ENCODE measurements around the gene YLPM1.
A peak's percentile ranks its signal among the peaks of the same experiment; 100 is the strongest.

The YLPM1 gene

DNA sequence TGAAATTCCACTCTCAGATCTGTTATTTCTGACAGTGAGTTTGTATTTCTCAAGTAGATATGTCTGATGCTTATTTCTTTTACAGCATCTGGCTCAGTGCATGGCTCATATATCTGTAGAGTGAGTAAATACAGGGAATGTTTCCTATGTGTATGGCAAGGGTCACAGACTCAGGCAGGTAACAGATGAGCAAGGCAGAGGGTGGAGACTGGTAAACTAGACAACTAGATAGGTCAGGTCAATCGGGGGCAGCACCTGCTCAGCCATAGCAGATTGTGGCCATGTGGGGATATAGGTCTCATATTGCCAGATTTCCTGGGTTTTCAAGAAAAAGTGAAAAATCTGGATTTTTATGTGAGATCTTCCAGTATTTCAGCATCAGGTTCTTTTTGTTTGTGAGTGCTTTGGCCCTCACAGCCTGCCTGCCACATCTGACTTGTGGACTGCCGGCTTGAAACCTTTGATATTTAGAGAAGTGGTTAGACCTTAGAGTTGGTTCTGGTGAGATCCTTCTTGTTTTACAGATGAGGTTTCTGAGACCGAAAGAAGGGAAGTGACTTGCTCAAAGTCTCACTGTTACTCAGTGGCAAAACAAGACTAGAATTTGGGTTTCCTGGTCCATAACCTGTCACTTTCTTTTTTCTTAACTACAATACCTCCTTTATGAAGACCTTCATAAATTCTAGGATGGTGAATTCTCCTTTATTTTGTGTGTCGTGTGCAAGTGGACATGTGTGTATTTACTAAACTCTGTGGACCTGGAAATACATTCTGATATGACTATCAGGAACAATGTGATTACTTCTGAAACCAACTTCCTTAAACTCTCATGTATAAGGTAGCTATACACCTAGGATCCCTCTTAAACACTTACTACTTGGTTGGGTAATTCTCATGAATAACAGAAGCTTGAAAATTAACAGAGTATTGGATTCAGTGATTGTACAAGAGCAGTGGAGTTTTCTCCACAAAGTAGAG, 78.4 kb downstream of the YLPM1 start:
- DNase-seq, result peak; percentile 14 to 53

DNA sequence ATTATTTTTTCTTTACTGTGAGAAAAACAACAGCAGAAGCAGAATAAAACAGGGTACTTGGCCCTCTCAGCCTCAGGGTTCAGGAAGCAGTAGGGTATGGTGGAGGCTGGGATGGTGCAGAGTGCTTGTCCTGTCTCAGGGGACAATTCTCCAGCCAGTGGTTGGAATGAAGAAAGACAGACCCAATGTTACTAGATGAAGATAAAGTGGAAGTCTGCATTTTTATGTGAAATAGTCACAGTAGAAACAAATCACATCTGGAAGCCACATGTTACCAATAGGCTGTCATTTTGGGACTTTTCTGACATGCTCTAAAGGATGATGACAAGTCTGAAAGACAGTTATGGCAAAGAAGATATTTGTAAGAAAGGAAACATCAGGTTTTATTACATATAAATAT, 80.5 kb downstream of the YLPM1 start:
- DNase-seq, result no peak

DNA sequence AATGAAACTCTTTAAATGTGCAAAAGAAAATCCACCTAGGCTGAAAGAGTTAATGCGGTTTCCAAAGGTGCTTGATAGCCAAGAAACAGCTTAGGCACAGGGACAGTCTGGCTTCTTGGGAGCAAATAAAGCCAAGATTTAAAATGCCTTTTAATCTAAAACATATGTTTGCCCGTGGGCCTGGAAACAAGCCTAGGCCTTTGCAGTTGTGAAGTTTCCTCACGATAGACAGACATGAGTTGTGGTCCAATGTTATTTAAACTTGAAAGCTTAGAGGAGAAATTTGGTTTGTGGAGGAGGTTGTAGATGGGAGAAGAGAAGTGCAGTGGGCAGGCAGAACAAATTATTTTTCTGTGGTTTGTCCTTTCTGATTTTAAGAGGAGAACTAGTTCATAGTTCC, 83.1 kb downstream of the YLPM1 start:
- DNase-seq, result no peak

DNA sequence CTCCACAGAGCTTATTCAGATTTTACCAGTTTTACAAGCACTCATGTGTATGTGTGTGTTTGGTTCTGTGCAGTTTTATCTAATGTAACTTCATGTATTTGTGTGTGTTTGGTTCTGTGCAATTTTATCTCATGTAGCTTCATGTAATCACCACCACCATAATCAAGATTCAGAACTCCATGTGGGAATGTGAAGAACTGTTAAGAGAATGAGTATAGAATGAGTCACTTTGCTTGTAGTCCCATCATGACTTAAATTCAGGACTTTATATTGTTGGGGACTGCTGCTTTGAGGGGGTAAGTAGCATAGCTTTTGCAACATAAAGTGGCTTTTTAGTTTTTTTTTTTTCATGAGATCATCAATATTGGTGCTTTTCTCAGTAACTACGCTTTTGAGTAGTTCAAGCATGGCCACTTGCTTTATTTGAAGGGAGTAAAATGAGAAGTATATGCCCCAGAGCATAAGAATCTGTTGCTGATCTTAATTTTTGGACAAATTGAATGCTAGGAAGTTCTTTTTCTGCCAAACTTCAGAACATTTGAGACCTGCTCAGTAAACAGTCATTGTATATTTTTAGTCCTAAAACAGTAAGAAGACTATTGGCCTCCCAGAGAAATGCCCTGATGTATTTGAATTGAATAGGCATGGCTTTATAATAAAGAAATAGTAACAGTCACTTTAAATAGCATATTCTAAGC, 84.0 kb downstream of the YLPM1 start:
- DNase-seq, result no peak

DNA sequence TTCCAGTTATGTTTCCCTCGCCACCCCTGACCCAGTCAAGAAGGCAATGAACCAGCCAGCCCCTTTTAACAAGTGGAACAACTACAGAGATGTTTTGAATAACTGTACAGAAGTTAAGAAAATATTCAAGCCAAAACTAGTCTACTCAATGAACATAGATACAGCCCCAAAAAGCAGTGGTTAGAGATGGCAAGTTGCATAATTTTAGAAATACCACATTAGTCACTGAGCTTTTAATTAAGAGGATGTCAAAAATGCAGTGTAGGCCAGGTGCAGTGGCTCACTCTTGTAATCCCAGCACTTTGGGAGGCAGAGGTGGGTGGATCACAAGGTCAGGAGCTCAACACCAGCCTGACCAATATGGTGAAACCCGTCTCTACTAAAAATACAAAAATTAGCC, 85.7 kb downstream of the YLPM1 start:
- no peak for DNase-seq

DNA sequence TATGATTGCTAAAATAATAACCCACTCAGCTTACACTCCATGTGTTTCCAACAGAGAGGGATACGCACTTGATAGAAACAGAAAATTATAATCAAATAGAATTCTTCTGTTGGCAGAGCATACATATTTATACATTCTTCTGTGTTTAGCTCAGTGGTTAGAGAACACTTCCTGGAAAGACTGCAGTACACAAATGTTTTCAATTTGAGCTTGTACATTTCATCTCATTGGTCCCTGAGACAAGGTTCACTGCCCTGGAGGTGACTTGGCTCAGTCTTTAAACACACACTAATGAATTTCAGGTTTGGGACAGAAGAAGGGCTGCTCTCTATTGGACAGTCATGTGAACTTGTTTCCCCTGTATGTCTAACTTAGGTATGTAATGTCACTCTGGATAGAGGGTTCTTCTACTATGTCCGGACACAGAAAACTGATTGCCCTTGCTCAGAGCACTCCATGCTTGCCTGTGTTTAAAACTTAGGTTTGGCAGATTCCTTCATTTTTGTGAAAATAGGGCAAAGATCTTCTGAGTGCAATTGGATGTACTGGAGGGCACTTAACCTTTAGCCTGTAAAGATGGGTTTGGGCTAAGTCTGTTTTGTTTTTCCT, 89.9 kb downstream of the YLPM1 start:
- DNase-seq, result no peak

DNA sequence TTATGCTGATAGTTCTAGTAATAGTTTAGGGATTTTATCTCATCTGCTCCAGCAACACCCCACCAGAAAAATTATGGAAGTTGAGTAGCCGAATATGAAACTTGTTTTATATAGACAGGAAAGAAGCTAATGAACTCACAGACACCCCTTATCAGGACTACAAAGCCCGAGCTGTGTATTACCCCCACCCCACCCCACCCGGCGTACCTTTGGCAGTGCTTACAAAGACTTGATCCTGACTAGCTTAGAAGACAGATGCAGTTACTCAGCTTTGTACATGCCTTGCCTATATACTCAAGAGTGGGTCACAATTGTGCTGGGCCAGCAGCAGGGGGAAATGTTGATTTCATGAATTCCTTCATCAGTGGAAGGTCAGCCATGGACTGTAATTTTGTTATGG, 90.5 kb downstream of the YLPM1 start:
- DNase-seq, result no peak

DNA sequence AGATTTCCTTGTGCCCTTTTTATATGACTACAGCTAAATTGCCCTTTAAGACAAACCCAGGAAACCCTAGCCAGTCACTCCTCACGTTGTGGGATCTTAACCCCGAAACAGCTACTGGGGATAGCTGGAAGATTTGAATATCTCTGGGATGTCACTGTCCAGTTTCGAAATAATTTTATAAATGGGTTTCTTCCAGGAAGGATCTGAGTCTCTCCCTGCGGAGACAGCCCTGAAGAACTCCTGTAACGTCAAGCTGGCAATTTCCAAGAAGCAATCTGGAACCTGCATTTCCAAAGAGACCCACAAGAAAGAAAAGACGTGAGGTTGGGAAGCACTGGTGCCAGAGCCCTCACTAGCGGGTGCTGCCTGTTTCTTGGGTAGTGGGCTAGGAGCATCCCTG, 91.9 kb downstream of the YLPM1 start:
- DNase-seq, result no peak

DNA sequence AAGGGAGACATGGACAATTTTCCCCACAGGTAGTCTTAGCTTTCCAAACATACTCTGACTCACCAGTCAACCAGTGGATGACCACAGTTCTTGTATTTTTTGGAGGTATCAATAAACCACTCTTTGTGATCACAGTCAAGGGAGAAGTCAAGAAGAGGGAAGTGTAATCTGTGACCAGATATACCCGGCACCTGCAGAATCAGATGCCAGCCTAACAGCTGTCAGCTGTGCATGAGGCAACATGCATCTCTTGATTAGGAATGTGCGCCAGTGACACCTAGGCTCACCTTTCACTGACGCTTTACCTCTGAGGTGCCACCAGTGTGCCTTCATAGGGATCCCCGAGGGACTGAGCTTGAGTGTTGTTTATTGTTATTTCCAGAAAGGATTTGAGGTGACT, 92.8 kb downstream of the YLPM1 start:
- no peak for DNase-seq

DNA sequence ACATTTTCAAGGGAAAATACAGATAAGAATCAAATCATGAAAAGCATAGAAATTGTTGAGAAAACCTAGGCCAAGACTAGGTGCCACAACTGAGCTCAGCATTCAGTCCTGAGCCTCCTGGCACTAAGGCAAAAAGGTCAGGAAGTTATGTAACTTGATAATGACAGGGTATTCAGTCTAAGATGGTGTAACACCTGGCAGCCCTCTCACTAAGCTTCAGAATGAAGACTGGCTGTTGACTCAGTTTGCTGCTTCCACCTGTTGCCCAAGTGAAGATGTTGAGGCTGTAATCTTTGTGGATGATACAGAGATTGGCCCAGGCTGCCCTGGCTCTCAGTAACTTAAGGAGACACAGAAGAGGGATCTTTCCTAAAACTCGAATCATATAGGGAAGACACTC, 93.2 kb downstream of the YLPM1 start:
- no peak for DNase-seq

DNA sequence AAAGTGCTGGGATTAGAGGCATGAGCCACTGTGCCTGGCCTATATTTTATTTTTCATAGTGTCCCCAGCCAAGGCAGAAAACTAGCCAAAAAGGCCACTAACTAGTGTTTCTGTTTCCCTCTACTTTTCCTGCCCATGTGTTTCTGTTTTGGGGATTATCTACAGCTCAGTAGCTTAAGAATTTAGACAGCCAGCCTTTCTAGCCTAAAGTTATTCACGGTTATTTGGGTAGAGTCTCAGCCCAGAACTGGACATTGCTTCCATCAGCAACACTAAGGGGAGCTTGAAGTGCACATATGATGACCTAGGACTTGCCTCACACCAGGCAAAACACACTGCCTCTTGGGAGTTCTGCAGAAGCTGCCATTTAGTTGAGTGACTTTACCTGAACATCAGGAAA, 94.9 kb downstream of the YLPM1 start:
- no peak for DNase-seq

DNA sequence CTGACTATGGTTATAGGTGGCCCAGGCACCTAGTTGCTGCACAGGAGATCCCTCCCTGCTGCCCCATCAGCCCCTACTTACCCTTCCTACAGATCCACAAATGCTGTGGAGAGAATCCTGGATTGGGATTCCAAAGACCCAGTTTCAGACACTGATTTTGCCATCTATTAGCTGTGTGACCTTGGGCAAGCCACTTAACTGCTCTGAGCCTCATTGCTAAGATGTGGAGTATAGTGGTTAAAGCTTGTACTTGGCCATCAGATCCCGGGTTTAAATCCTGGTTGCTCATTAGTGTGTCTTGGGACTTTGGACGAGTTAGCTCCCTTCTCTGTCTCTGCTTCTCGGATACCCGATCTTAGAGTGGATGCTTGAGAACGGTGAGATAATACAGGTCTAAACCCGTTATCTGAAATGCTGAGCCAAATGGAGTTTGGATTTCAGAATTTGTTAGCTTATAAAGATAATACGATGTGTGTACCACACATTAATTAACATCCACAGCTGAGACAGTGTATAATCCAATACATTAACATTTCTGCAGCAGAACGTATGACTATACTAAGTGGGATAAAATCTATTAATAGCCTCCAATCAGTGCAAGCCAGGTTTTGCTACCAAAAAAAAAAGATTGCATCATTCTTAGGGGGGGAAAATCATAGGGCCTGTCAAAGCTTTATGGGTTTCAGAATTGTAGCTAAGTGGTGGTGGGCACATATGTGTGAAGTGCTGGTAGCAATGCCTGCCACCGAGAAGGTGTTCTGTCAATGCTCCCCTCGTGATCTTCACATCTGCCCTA, 96.8 kb downstream of the YLPM1 start:
- DNase-seq, result no peak

DNA sequence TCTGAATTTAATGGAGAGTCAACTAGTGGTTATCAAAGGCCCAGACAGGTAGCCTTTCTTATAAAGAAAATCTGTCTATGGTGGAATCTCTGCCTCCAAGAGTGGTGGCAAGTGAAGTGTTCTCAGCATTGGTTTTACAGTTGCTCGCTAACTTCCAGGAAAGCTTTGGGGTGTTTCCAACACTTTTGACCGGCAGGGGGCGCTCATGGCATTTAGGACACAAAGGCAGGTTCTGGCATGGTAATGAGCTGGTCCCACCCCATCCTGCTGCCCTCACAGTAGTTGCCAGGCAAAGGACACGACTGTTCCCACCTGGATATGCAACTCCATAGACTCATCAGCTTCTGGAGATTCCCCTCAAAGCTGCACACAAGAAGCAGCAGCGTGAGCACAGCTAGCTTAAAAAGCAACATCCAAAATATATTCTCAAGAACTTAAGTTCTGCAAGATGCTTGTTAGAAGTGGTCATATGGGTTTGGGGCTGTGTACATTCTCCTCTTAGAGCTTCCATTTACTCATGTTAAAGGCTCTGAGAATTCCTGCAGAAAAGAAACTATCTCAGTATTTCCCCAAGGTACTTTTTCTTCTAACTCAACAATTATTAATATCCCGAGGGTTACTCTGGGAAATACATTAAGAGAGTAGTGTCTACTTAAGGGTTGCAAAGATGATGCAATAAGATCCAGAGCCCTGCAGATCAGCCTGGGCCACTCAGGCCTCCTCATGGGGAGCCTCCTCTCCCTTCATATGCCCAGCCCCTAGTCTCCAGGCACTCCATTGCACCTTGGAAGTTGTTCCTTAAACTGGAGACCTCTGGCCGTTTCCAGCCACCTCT, 98.0 kb downstream of the YLPM1 start:
- peak; percentile 84 to 90 for DNase-seq

DNA sequence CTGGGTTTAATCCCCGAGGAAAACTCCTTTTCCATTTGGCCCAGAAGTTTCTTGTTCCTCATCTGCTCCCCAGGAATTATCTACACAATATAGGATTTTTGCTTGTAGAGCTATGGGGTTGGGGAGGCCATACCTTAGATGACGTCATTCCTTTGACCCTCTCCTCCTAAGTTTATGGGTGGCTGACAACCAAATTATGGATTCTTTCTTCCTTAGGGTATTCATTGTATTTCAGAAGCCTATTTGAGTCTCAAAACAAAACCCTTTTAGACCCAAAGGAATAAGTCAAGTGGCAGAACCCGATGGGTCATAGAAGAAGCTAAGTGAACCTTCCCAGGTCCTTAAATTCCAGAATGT, 98.6 kb downstream of the YLPM1 start:
- DNase-seq, result no peak

DNA sequence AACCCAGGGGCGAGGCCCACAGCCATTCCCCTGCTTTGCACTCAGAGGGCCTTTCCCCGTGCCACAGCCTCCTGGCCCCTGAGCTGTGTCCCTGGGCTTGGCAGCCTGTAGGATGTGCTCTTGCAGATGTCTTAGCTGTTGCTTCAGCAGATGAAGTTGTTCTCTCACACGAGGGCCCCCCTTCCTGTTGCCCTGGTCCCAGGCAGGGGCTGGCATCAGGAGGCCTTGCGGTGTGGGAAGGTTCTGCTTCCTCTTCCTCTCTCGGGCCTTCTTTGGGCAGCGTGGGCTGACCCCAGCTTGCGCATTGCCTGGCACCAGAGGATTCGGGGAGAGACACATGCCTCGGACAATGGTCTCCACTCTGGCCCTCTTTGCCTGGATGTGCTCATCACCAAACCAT, 100.2 kb downstream of the YLPM1 start:
- DNase-seq, result no peak

DNA sequence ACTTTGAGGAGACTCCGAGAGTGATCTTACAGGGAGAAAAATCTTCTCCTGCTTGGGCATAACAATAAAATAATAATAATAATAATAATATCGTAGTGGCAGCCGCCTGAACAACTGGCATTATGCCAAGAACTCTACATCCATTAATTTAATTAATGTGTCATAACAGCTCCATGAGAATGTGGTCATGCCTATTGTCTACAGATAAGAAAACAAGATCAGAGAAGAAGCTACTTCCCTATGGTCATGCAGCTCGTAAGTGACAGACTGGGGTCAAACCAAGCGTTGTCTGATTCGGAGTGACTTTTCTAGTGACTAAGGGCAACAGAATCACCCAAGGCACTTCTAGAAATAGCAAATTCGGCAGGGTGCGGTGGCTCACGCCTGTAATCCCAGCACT, 101.1 kb downstream of the YLPM1 start:
- no peak for DNase-seq

DNA sequence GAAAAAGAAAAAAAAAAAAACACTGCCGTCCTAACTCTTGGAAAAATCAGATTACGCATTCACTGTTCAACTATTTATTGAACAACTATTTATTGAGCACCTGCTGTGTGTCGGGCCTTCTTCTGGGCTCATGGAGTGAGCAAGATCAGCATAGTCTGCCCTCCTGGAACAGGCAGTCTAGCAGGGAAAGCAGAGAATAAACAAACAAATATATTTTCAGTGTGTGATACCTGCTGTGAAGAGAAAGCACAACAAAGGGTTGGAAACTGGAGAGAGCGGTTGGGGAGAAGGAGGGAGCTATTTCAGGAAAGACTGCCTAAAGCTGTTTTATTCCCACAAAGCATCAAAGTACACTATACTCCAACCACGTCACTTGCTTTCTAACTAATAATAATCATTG, 102.0 kb downstream of the YLPM1 start:
- no peak for DNase-seq

DNA sequence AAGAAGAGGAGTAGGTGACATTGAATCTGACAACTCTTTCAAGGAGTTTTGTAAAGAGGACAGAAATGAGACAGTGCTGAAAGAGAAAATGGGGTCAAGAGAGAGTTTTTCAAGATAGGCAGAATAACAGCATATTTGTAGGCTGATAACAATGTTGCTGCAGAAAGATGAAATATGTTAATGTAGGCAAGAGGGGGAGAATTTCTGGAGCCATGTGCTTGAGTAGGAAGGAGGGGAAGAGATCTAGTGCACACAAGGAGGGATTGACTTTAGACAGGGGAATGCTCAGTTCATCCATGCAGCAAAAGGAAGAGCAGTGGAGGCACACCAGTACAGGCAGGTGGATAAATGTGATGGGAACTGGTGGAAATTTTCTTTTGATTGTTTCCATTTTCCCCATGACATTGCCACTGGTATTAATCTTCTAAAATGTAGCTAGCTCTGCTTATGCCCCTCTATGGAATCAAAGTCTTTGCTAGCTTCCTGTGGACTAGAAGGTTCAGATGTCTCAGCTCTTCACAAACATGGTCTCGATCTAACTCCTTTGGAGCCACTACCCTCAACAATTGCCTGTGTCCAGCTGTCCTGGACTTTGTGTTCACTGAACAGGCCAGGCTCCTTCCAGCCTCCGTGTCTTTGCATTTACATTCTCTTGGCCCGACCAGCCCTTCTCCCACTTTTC, 103.7 kb downstream of the YLPM1 start:
- DNase-seq, result no peak

DNA sequence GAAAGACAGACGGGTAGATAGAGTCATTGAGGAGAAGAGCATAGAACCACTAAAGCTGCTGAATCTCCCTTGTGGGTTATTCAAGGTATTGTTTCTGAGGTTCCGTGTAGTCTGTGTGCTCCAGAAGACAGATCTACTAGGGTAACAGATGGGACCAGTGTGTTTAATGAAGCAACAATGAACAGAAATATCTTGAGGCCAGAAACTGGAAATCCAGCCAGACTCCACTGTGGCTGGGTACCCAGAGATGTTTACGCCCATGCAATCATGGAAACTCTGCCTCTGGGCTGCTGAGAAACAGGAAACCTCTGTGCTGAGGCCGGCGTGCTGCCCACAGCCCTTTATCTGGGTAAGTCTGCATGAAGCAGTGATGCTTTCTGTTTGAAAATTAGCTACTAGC, 104.6 kb downstream of the YLPM1 start:
- DNase-seq, result peak in 1 of 2 donors; percentile 47

DNA sequence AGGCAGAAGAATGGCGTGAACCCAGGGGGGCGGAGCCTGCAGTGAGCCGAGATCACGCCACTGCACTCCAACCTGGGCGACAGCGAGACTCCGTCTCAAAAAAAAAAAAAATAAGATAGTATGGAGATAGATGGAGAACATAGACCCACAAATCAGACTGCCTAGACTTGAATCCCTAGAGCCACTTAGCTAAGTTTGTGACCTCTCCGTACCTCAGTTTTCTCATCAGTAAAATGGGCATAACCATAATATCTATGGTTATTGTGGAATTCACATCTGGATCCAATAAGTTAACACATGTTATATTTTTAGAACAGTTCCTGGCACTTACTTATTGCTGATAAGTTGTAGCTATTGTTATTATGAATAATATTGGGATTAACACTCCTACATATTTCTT, 105.6 kb downstream of the YLPM1 start:
- DNase-seq, result no peak

DNA sequence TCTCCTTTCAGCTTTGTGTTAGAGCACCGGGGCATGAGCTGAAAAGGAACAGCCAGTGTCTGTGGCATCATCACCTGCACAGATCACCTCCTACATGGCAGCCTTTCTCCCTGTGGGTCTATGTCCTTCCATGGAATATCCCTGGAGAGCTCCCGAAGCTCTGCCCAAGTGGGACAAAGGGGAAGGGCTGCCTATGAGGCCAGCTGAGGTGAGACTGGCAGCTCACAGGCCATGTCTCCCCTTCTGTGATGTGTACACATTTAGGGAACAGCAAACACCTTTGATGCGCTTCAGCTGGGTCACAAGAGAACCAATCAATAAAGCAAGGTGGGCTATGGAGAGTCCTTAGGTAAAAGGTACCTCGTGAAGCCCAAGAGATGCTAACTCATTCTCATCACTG, 108.7 kb downstream of the YLPM1 start:
- DNase-seq, result no peak

DNA sequence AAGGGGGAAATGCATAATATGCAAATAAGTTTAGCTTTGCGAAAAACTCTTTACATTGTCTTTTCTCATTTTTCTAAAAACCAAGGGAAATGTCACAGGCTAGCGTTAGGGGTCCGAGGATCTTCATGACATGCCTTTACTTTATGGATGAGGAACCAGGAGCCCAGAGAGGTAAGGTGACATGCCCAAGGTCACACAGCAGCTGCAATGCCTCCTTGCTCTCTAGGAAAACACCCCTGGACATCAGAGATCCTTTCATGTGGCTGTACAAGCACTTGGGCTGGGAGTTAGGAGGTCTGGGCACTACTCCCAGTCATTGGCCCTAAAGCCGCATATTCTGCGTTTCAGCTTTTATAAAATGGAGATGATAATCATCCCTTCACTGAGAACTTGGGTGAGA, 112.1 kb downstream of the YLPM1 start:
- DNase-seq, result no peak

All from CD4-positive, alpha-beta T cell treated with Interferon alpha-2 for 1 hour (primary cell).